Body of pancreas (tissue), 4 donors: ENCODE measurements around the gene RAPGEF4.

Experiments
- CTCF ChIP-seq, 7 experiments: fragments of 450-650 bp in 4 of 7; fragments of 200-600 bp in 3 of 7; sonication (generic) in 3 of 7; IDR thresholded peaks; one replicate each; pipeline ENCODE4 v1.5.1; 2016 to 2019; ENCODE audit warnings: antibody characterized with exemption in 7 of 7
- POLR2A ChIP-seq, 3 donors: fragments of 450-650 bp; IDR thresholded peaks; one replicate each; pipeline ENCODE4 v1.6.1; 2016; ENCODE audit warnings: antibody characterized with exemption in 3 of 3, mild to moderate bottlenecking in 2 of 3

GRCh38 chr2:172792711-172793110 is 57.1 kb downstream of the RAPGEF4 start:
- TF ChIP-seq CTCF (IDR thresholded peaks at IDR 0.05) (no peak), POLR2A (IDR thresholded peaks at IDR 0.05) (no peak)
